Stomach (tissue), 9 donors: Measurements from ENCODE around the gene CCDC88B. TPM values are rescaled to one million over a fixed set of nuclear protein-coding genes. Genes with fewer than 3 reads are reported as not detected.

ENCODE experiments used
- DNase-seq, 2 donors: peaks; one replicate each; pipeline versions ENCODE4 v3.0.0 to v3.0.0-alpha.2; 2013 to 2019
- H3K27ac ChIP-seq, 5 donors: fragments of 200-600 bp in 4 of 5; sonication (generic) in 4 of 5; one replicate each; pipeline ENCODE4 v1.5.1; 2013 to 2019; ENCODE audit warnings: mild to moderate bottlenecking in 1 of 5, moderate library complexity in 1 of 5
- H3K27me3 ChIP-seq, 3 donors: fragments of 200-600 bp; sonication (generic); one replicate each; pipeline ENCODE4 v1.5.1; 2017 to 2019; ENCODE audit warnings: mixed run types in 1 of 3
- H3K36me3 ChIP-seq, 4 donors: fragments of 200-600 bp; sonication (generic); 1 replicate in 3 of 4; 2 replicates in 1 of 4; pipeline ENCODE4 v1.5.1; 2016 to 2019
- H3K4me1 ChIP-seq, 4 donors: fragments of 200-600 bp; sonication (generic); one replicate each; pipeline ENCODE4 v1.5.1; 2016 to 2019
- H3K4me3 ChIP-seq, 4 donors: fragments of 200-600 bp; sonication (generic) in 3 of 4; one replicate each; pipeline ENCODE4 v1.5.1; 2016 to 2019; ENCODE audit warnings: mild to moderate bottlenecking in 1 of 4
- H3K9me3 ChIP-seq, 4 donors: fragments of 200-600 bp; sonication (generic); one replicate each; pipeline ENCODE4 v1.5.1; 2016 to 2019
- EP300 ChIP-seq: sonication (generic); formaldehyde crosslinking; IDR thresholded peaks from one replicate; pipeline ENCODE4 v1.6.1; 2017; ENCODE audit warnings: antibody characterized with exemption
- POLR2A ChIP-seq, 4 donors: fragments of 450-650 bp; IDR thresholded peaks; one replicate each; pipeline ENCODE4 v1.6.1; 2016; ENCODE audit warnings: antibody characterized with exemption in 4 of 4, control low read depth in 2 of 4, mild to moderate bottlenecking in 1 of 4, moderate library complexity in 1 of 4
- POLR2AphosphoS5 ChIP-seq, 3 donors: sonication (generic); formaldehyde crosslinking; IDR thresholded peaks; one replicate each; pipeline ENCODE4 v1.6.1; 2016; ENCODE audit warnings: antibody characterized with exemption in 3 of 3
- WGBS, 5 donors: extraction: QIAGEN DNeasy Blood & Tissue Kit in 3 of 5; methylation state at CpG; one replicate each; pipeline versions ENCODE4 v1.1.5 to v1.1.7; 2013 to 2018; 5-methylcytosine and 5-hydroxymethylcytosine counted together
- intact Hi-C: fragments of 100-400 bp; cut with DNase I; formaldehyde crosslinking; loops from one replicate; pipeline ENCODE4 v1.15.1; 2023; ENCODE audit warnings: low total_unique reads
- polyA plus RNA-seq, 3 donors: library from polyadenylated mRNA; stranded (reverse); fragments of 200-250 nt; gene quantifications; one replicate each; pipeline ENCODE4 v1.2.3, GENCODE V29; 2013
- small RNA-seq, 4 donors: library from RNA; depleted of rRNA; stranded (forward); fragments of <200 nt; gene quantifications; one replicate each; pipeline ENCODE3, GENCODE V24; 2016
- total RNA-seq, 5 donors: library from RNA; depleted of rRNA; stranded (reverse); fragments of >200 nt; gene quantifications; one replicate each; pipeline versions ENCODE4 v1.1.0 to v1.2.3, GENCODE V29; 2014 to 2016
- TF ChIP-seq, protein P1 (sequence below), 7 experiments: fragments of 450-650 bp in 4 of 7; fragments of 200-600 bp in 3 of 7; sonication (generic) in 3 of 7; IDR thresholded peaks; one replicate each; pipeline ENCODE4 v1.5.1; 2016 to 2019; ENCODE audit warnings: antibody characterized with exemption in 7 of 7, control low read depth in 2 of 7, mild to moderate bottlenecking in 1 of 7
- donor health status: healthy with polysubstance abuse.
- donor health status: Bipolar disorder and iron deficiency.
- donor health status: healthy.

The CCDC88B gene
- total and polyA plus RNA-seq, 8 donors = 1.8 to 137 (median 37.0) TPM

DNA sequence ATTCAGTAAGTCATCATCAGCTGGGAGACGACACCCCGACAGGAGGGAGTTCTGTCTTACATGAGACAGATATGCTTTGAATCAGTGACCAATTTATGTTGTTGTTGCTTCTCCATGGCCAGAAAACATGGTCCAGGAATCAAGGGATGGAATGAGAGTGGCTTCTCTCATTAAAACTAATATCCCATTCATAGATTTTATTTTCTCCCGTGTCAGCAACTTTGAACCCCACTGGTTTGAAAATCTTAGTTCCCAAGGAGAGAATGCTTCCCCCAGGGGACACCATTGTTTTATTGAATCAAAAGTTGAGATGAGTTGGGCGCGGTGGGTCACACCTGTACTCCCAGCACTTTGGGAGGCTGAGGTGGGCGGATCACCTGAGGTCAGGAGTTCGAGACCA is 61.8 kb downstream of the CCDC88B start:
- no peaks in the 10 kb centered on the region for H3K9me3 ChIP-seq
- peaks cover 0 to 13% (median 0%) of the 10 kb centered on the region in 3 donors for H3K27me3 ChIP-seq
- no peak overlapping the region for H3K4me3 ChIP-seq
- no peak for TF ChIP-seq POLR2AphosphoS5 (IDR thresholded peaks at IDR 0.05)
- TF ChIP-seq POLR2A (IDR thresholded peaks at IDR 0.05) = no peak
- TF ChIP-seq, protein P1, sequence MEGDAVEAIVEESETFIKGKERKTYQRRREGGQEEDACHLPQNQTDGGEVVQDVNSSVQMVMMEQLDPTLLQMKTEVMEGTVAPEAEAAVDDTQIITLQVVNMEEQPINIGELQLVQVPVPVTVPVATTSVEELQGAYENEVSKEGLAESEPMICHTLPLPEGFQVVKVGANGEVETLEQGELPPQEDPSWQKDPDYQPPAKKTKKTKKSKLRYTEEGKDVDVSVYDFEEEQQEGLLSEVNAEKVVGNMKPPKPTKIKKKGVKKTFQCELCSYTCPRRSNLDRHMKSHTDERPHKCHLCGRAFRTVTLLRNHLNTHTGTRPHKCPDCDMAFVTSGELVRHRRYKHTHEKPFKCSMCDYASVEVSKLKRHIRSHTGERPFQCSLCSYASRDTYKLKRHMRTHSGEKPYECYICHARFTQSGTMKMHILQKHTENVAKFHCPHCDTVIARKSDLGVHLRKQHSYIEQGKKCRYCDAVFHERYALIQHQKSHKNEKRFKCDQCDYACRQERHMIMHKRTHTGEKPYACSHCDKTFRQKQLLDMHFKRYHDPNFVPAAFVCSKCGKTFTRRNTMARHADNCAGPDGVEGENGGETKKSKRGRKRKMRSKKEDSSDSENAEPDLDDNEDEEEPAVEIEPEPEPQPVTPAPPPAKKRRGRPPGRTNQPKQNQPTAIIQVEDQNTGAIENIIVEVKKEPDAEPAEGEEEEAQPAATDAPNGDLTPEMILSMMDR (IDR thresholded peaks at IDR 0.05) = no peak
- no peak for TF ChIP-seq EP300
- peaks cover 0 to 19% (median 13%) of the 10 kb centered on the region in 4 donors for H3K4me1 ChIP-seq
- no peak overlapping the region for H3K27ac ChIP-seq
- intact Hi-C loops = no loop called here
- 85 to 92% (median 91%) methylated on average over 7 of the region's 7 CpGs for WGBS, 5 donors
- no peak for DNase-seq
- no peaks in the 10 kb centered on the region for H3K36me3 ChIP-seq

DNA sequence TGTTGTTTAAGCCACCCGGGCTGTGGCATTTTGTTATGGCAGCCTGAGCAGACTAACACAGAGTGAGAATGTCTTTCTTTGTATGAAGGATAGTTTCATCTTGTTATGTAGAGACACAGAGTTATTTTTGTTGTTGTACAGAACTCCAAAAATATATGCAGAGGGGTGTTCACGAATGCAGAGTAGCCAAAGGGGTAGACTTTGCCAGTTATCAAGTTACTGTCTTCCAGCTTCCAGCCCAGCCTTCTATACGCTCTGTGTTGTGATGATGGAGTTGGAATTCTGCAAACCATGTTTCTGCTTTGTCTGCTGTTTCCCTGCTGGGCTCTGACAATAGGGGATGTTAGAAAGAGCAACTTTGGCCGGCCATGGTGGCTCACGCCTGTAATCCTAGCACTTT is 63.1 kb downstream of the CCDC88B start:
- intact Hi-C loops = no loop called here
- peaks cover 0 to 10% (median 0%) of the 10 kb centered on the region in 3 donors for H3K27me3 ChIP-seq
- H3K27ac ChIP-seq = no peak overlapping the region
- H3K9me3 ChIP-seq = no peaks in the 10 kb centered on the region
- DNase-seq = no peak
- peaks cover 0 to 19% (median 14%) of the 10 kb centered on the region in 4 donors for H3K4me1 ChIP-seq
- H3K36me3 ChIP-seq = no peaks in the 10 kb centered on the region
- H3K4me3 ChIP-seq = no peak overlapping the region
- 75 to 82% (median 81%) methylated on average over 5 of the region's 5 CpGs for WGBS, 5 donors
- TF ChIP-seq EP300 (no peak), POLR2AphosphoS5 (IDR thresholded peaks at IDR 0.05) (no peak), POLR2A (IDR thresholded peaks at IDR 0.05) (no peak)
- TF ChIP-seq, protein P1 (IDR thresholded peaks at IDR 0.05) = no peak

DNA sequence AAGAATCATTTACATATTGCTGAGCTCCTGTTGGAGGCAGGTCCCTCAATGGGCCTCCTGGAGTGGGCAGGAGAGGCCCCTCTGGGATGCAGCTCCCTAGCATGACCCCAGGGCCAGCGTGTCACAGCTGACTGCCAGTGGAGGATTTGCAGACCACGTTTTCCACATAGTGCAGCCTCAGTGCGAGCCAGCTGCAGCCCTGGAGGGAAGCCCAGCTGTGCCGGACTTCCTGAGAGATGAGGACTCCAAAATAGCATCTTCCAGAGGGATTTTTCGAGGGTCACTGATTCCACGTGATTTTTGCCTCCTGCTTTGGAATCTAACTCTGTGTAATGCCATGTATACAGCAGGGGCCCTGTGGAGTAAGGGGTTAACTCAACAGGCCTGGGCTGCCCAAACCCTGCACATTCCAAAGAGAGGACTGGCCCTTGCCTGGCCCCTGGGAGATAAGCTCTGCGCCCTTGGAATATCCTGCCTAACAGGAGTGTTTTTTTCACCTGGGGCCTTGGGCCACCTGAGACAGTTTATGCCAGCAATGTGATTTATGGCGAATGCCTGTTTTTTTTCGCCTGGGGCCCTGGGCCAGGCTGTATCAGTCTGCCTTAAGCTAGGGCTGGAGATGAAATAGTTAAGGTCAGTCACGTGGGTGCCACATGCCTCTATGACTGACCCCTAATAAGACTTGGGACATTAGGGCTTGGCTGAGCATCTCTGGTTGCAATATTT is 66.4 kb downstream of the CCDC88B start:
- Histone ChIP-seq H3K27me3 (peaks cover 0 to 16% (median 0%) of the 10 kb centered on the region in 3 donors), H3K9me3 (no peaks in the 10 kb centered on the region), H3K36me3 (no peaks in the 10 kb centered on the region), H3K4me1 (peaks cover 0 to 34% (median 10%) of the 10 kb centered on the region in 4 donors), H3K4me3 (no peak overlapping the region), H3K27ac (peak overlapping the region in 2 of 5 donors; percentile 5 to 11)
- WGBS, 5 donors = 34 to 48% (median 37%) methylated on average over 4 to 10 of the region's 10 CpGs
- TF ChIP-seq POLR2A (IDR thresholded peaks at IDR 0.05) (no peak), EP300 (no peak), POLR2AphosphoS5 (IDR thresholded peaks at IDR 0.05) (no peak)
- TF ChIP-seq, protein P1 (IDR thresholded peaks at IDR 0.05) = no peak
- DNase-seq = peak in 1 of 2 donors; percentile 85
- intact Hi-C loops = no loop called here

Small RNA genes within 50 kb of the gene (small RNA-seq; reads per million reads assigned to genes)
- gene MIR1237 (0 to 0.38 (median 0) reads per million in 4 donors), gene MIR7155 (0.10 to 0.83 (median 0.41) reads per million in 4 donors), gene RF00019 (0 reads per million in 4 donors)

Other genes starting within 250 kb of the CCDC88B start
- gene MACROD1, start 174.1 kb upstream of the CCDC88B start, total RNA-seq = 10 to 100 TPM; 18.0 to 52.1 (median 41.2) TPM
- 100 to 1,000 TPM in 2 of 3 donors, 10 to 100 TPM in 1; 59.1 to 283 (median 156) TPM for gene MACROD1, start 174.1 kb upstream of the CCDC88B start, polyA plus RNA-seq
- gene STIP1, start 154.0 kb upstream of the CCDC88B start, total RNA-seq = 100 to 1,000 TPM in 1 of 5 donors, 10 to 100 TPM in 4; 27.4 to 259 (median 68.1) TPM
- 10 to 100 TPM; 51.5 to 56.2 (median 53.2) TPM for gene STIP1, start 154.0 kb upstream of the CCDC88B start, polyA plus RNA-seq
- gene FERMT3, start 133.5 kb upstream of the CCDC88B start, total RNA-seq = 10 to 100 TPM; 11.9 to 30.3 (median 17.9) TPM
- 10 to 100 TPM; 12.4 to 31.9 (median 19.5) TPM for gene FERMT3, start 133.5 kb upstream of the CCDC88B start, polyA plus RNA-seq
- 100 to 1,000 TPM in 2 of 5 donors, 10 to 100 TPM in 3; 15.2 to 425 (median 63.8) TPM for gene TRPT1, start 114.0 kb upstream of the CCDC88B start, total RNA-seq
- gene TRPT1, start 114.0 kb upstream of the CCDC88B start, polyA plus RNA-seq = 10 to 100 TPM; 75.8 to 83.5 (median 79.7) TPM
- 100 to 1,000 TPM in 4 of 5 donors, 10 to 100 TPM in 1; 35.1 to 363 (median 124) TPM for gene NUDT22, start 113.9 kb upstream of the CCDC88B start, total RNA-seq
- gene NUDT22, start 113.9 kb upstream of the CCDC88B start, polyA plus RNA-seq = 100 to 1,000 TPM in 1 of 3 donors, 10 to 100 TPM in 2; 62.4 to 143 (median 76.2) TPM
- gene DNAJC4, start 109.7 kb upstream of the CCDC88B start, total RNA-seq = 10 to 100 TPM in 4 of 5 donors, 1 to 10 TPM in 1; 8.3 to 61.8 (median 14.9) TPM
- 100 to 1,000 TPM in 2 of 3 donors, 10 to 100 TPM in 1; 69.8 to 115 (median 106) TPM for gene DNAJC4, start 109.7 kb upstream of the CCDC88B start, polyA plus RNA-seq
- 100 to 1,000 TPM in 1 of 5 donors, 10 to 100 TPM in 3, 1 to 10 TPM in 1; 2.9 to 167 (median 17.4) TPM for gene VEGFB, start 105.6 kb upstream of the CCDC88B start, total RNA-seq
- gene VEGFB, start 105.6 kb upstream of the CCDC88B start, polyA plus RNA-seq = 100 to 1,000 TPM in 1 of 3 donors, 10 to 100 TPM in 2; 86.4 to 132 (median 97.7) TPM
- gene FKBP2, start 99.1 kb upstream of the CCDC88B start, total RNA-seq = 10 to 100 TPM; 15.2 to 66.8 (median 47.7) TPM
- 100 to 1,000 TPM; 140 to 257 (median 251) TPM for gene FKBP2, start 99.1 kb upstream of the CCDC88B start, polyA plus RNA-seq
- gene PPP1R14B, start 93.3 kb upstream of the CCDC88B start, total RNA-seq = 100 to 1,000 TPM in 1 of 5 donors, 10 to 100 TPM in 4; 39.3 to 179 (median 65.9) TPM
- gene PPP1R14B, start 93.3 kb upstream of the CCDC88B start, polyA plus RNA-seq = 100 to 1,000 TPM in 2 of 3 donors, 10 to 100 TPM in 1; 80.6 to 234 (median 190) TPM
- gene PLCB3, start 88.7 kb upstream of the CCDC88B start, total RNA-seq = 100 to 1,000 TPM in 1 of 5 donors, 10 to 100 TPM in 4; 14.0 to 154 (median 27.4) TPM
- 10 to 100 TPM; 12.2 to 14.3 (median 14.1) TPM for gene PLCB3, start 88.7 kb upstream of the CCDC88B start, polyA plus RNA-seq
- 100 to 1,000 TPM in 1 of 5 donors, 10 to 100 TPM in 4; 40.4 to 343 (median 70.1) TPM for gene BAD, start 55.5 kb upstream of the CCDC88B start, total RNA-seq
- gene BAD, start 55.5 kb upstream of the CCDC88B start, polyA plus RNA-seq = 100 to 1,000 TPM; 114 to 207 (median 137) TPM
- 10 to 100 TPM in 2 of 5 donors, 1 to 10 TPM in 3; 2.9 to 58.8 (median 8.5) TPM for gene GPR137, start 54.4 kb upstream of the CCDC88B start, total RNA-seq
- gene GPR137, start 54.4 kb upstream of the CCDC88B start, polyA plus RNA-seq = 10 to 100 TPM; 18.8 to 23.4 (median 21.2) TPM
- gene KCNK4, start 48.9 kb upstream of the CCDC88B start, total RNA-seq = not detected
- gene KCNK4, start 48.9 kb upstream of the CCDC88B start, polyA plus RNA-seq = not detected
- 10 to 100 TPM in 1 of 5 donors, not detected in 4; 11.3 TPM for gene CATSPERZ, start 39.8 kb upstream of the CCDC88B start, total RNA-seq
- gene CATSPERZ, start 39.8 kb upstream of the CCDC88B start, polyA plus RNA-seq = 1 to 10 TPM in 2 of 3 donors, under 1 TPM in 1; 0.18 to 5.2 (median 1.7) TPM
- gene ESRRA, start 34.7 kb upstream of the CCDC88B start, total RNA-seq = 100 to 1,000 TPM in 3 of 5 donors, 10 to 100 TPM in 2; 45.5 to 685 (median 142) TPM
- gene ESRRA, start 34.7 kb upstream of the CCDC88B start, polyA plus RNA-seq = 10 to 100 TPM; 63.5 to 86.6 (median 82.5) TPM
- 100 to 1,000 TPM in 2 of 5 donors, 10 to 100 TPM in 3; 50.8 to 181 (median 99.9) TPM for gene TRMT112, start 22.6 kb upstream of the CCDC88B start, total RNA-seq
- 100 to 1,000 TPM; 271 to 337 (median 328) TPM for gene TRMT112, start 22.6 kb upstream of the CCDC88B start, polyA plus RNA-seq
- 100 to 1,000 TPM in 3 of 5 donors, 10 to 100 TPM in 1, 1 to 10 TPM in 1; 9.3 to 254 (median 125) TPM for gene PRDX5, start 22.1 kb upstream of the CCDC88B start, total RNA-seq
- gene PRDX5, start 22.1 kb upstream of the CCDC88B start, polyA plus RNA-seq = 100 to 1,000 TPM; 462 to 725 (median 673) TPM
- 100 to 1,000 TPM in 1 of 5 donors, 10 to 100 TPM in 4; 15.4 to 103 (median 81.1) TPM for gene RPS6KA4, start 19.0 kb downstream of the CCDC88B start, total RNA-seq
- gene RPS6KA4, start 19.0 kb downstream of the CCDC88B start, polyA plus RNA-seq = 10 to 100 TPM; 18.5 to 22.8 (median 20.2) TPM
- not detected for gene SLC22A11, start 215.7 kb downstream of the CCDC88B start, total RNA-seq
- gene SLC22A11, start 215.7 kb downstream of the CCDC88B start, polyA plus RNA-seq = not detected